GM21381 (cell line): ENCODE measurements around the gene MYOF.

Source experiments
- ATAC-seq: cut with Tn5 transposase; IDR thresholded peaks from one replicate; pipeline ENCODE4 v1.9.1; 2021; ENCODE audit warnings: mild to moderate bottlenecking, moderate library complexity; ENCODE audit not compliant: unreplicated experiment

Gene MYOF

DNA sequence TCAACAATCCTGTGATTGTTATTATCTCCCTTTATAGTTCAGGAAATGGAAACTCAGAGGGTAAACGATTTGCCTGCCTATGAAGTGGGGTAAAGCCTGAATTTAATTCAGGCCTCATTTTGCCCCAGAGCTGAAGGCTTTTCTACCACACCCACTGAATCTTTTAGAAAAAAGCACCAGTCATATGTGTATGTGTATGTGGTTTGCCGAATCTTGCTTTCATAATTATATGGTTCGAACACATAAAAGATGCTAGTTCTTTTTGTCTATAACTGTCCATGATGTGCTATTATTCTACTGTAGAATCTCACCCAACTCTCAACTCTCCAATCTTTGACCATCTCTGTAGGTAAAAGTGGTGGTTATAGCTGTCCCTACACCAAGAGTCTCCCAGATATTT is 83.6 kb downstream of the MYOF start:
- ATAC-seq = no peak

DNA sequence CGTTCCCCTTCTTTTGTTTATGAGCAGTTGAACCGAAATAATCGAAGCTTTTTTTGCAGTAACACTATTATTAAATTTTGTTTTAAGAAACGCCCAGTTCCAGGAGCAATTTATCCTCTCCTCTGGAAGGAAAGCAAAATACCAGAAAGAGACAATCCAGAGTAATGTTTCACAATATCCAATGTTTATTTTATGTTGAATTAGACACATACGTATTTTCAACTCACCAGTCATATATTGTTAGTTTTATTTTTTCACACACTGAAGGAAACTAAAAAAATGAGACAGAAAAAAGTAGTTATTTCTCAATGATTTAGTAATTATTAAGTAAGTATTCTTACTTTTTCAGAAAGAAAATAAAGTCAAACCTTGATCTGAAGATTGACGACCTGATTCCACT is 85.1 kb downstream of the MYOF start:
- ATAC-seq = no peak

DNA sequence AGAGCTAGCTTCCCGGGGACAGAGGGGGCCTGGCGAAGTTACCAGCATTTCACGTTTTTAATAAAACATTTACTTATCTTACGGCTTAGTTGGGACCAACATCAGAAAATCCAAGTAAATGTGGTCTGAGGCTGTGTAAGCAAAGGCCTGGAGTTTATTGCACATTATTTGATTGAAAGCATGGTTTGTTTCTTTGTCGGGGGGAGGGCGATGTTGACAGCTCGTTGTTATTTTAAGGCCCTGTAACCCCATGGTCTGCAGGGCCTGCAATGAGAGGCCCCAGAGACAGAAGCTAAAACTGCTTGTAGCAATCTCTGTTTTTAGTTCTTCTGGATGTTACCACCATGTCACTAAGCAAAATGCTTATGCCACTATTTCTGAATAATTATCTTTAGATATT is 88.9 kb downstream of the MYOF start:
- no peak for ATAC-seq

DNA sequence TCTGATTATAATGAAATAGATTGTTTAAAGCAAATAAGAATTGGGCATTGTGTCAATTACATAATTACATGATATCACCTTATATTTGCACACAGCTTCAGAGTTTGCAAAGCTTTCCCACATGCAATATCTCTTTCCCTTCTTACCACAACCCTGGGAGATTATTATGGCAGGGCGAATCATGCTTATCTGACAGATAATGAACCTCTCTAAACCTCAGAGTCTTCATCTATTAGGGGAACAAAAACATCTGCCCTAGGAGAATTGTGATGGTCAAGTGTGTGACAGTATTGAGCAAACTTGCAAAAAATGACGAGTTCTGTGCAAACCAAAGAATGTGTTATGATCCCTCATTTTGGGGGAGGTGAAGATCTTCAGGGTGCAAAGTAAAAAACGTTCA is 90.0 kb downstream of the MYOF start:
- ATAC-seq = no peak

DNA sequence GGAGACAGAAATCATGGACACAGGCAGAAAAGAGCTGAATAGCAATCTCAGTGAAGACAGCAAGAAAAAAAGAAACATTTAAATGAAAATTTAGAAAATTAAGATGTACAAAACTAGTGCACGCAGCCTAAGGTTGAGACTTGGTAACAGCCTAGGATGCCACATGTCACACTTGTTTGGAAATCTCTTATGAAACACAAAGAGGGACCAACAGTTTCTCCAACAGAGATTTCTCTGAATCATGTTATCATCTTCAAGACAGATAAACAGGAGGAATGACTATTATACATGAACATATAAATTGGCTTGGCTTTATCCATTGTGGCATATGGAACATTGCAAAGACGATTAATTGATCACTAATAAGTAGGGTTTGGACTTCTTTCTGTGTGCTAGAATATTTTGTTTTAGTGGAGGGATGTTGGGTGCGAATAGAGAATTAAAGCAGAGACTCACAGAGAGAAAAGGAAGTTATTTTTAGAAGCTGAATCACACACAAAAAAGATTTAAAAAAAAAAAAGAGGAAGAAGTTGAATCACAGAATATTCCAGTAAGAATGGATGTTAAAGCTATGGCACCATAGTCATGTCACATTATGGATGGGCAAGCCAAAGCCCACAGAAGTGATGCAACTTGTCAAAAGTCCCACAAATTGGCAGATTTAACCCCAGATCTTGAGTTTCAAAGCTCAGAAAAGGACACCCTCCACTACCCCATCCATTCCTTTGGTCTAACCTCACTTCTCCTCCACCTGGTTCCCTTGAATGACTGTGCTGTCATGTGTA is 91.6 kb downstream of the MYOF start:
- no peak for ATAC-seq

DNA sequence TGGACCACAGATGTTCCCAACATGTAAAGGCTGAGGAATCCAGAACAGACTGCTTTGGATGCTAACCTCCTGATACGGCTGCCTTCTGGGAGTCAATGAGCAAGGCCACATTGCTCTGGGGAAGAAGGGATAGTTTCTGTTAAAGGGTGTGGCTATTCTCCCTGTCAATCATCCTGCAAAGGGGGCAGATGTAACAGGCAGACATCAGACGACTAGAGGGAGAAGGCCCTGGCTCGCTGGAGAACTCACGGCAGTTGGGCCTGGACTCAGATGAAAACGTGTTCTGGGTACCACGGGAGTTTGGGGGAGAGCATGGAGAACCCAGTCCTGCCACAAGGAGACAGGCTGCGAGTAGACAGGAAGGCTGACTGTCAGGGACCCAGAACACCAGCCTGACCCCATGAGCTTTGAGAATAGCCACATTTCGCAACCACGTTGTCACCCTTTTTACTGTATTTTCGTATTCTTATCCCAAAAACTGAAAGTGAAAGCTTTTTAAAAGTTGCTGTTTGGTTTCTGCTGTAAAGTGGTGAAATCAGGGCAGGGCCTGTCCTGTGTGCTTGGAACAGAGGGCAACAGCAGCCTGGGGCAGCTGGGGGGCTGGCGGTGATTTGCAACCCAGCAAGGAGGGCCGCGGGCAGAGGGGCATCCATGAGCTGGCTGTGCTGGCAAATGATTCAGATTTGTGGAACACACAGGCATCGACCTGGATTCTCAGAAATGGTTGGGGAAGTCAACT is 95.3 kb downstream of the MYOF start:
- no peak for ATAC-seq

DNA sequence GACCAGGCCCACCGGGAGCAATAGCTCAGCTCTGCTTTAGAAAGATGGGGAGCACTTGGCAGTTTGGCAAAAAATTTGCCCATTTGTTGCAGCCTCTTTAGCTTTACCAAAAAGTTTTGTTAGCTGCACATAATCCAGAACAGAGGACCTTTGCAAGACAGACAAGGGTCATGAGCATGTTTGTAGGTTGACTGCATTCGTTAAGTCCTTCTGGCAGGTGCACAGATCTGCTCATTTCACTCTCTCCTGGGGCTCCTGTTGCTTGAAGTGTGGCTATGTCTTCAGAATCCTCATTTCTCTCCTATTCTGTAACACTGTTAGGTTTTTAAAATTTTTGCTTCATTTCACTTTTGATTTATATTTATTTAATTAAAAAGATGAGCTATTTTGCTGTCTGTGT is 96.8 kb downstream of the MYOF start:
- ATAC-seq = no peak

DNA sequence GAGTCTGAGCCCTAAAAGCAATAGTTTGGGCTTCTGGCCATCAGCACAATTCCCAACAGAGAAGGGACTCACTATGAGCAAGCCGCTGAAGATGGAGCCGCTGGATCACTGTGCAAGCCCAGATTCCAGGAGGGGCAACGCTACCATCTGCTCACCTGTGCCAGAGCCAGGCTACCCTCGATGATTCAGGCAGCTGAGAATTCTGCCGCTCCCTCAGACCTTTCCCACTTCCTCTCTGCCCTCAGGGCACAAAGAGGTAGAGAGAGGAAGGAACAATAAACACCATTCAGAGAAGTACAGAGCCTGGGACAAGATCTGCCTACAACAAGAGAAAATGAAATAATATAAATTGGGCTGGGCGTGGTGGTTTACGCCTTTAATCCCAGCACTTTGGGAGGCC is 98.1 kb downstream of the MYOF start:
- no peak for ATAC-seq

DNA sequence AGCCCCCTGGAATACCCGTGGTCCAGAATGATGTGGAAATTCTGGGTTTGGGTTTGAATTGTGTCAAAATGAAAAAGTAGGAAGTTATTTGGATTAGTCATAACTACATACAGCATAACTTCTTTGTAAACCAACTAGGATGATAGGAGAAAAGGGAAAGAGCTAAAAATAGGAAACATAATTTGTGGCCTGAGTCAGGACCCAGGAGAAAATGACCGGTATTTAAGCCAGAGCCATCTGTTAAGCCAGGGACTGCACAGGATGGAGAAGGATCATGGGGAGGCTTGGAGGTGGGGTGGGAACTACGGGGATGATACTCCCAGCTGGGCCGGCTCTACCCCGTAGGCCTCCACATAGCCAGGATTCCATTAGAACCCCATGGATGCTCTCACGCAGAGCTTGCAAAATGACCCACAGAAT is 98.6 kb downstream of the MYOF start:
- ATAC-seq = no peak

DNA sequence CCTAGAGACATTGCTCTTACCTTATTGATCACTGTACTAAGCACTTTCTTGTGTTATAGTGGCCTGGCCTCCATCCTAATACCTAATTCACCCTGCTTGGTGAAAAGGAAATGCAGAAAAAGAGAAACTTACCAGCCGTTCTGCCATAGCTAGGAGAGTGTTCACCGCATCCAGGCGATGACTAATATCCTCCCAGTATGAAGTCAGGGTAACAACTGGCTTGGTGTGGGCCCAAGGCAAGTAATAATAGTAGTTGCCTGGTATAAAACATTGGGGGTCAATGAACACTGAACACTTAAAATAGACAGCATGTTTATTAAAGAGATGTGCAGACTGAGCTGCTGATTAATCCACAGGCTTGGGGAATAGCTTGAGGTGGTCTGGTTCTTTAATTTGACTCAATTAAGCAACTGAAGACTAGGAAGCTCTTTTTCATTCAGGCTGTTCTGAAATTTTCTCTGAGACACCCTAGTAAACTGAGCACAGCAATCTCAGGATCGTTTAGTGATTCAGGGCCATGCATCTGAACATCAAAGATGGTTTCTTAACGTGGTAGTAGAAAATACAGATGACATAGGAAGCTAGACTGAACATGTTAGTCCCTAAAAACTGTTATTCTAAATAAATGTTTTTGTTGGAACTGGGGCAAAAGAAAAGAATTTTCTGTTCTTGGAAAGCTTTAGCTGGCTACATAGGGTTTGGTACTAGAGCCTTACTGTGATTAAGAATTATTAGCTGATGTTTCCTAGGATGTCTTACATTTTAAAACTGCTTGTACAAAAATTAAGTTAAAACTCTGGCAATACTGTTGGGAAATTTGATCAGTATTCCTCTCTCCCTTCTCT is 102.2 kb downstream of the MYOF start:
- no peak for ATAC-seq

DNA sequence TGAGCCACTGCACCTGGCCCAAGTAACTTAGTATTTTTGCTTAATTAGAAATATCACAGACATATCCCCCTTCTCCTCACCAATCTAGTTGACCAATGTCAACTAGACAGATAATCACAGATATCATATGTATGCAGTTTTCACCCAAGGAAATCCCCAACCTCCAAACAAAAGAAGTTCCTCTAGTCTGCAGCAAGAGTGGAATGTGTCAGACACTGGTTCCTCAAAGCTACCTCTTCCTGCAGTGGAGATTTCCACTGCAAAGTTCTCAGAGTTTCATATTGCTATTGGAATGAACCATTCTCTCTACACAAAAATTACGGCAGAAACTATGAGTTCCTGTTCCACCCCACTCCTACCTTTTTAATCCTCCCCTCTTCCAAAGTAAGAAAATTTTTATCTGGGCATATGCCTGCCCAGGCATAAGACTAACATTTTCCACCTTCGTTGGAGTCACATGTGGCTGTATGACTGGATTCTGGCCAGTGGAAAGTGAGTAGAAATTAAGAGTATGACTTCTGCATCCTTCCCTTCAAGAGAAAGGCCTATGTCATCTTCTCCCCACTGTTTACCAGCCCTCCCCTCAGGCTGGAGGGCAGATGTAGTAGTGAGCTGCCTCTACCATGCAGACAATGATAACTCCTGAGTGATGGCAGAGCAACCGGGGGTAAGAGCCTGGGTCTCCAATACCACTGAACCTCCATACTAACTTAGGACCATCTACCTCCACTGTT is 103.0 kb downstream of the MYOF start:
- ATAC-seq = no peak

DNA sequence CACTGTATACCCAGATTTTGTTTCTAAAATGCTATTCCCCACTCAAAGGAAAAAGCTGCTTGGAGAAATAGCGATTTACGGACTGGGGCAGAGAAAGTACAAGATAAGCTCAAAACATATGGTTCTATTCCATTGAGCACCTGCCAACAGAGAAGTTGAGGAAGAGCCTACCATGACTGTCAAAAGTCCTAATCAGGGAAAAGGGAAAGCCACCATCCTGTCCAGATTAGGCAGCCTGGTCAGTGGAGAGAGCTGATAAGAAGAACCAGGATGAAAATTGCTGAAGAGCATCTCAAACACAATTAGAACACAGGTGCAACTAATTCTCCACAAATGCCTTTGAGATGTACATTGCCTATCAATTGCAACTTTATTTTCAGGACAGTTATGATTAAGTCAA is 104.1 kb downstream of the MYOF start:
- ATAC-seq = no peak

DNA sequence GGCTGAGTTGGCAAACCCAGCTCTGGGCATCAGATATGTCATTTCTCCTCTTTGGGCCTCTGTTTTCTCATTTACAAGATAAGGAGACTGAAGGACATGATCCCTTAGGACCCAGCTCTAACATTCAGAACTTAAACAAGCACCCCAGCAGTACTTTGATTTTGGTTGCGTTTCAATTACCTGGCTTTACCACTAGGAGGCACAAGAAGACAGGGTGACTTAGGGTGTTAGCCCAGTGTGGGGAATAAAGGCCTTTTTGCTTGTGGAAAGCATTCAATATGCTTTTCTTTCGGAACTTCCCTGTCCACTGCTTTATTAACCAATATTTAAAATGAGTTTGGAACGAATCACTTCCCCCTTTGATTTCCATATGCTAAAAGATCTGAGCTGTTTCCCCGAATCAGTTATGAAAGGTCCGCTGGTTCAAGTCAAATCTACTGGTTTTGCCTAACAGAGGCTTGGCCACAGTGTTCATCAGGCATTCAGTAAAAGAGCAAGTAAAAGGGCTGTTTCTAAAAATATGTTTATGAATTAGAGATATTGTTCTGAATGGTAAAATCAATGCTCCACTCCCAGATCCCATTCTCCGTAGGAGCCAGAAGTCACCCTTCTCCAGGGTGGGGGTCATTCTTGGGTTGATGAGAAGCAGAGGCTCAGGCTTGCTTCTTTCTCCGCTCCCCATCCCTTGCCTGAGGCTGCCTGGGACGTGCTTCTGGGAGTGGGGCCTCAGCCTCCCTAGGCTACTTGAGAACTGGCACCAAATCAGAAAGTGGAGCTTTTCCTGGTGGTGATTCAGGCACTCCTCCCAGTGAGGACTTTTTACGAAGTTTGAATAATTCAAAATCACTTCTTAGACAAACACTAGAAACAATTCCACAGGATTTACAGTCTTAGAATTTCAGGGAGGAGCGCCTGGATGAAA is 105.5 kb downstream of the MYOF start:
- peak; percentile 64 for ATAC-seq

DNA sequence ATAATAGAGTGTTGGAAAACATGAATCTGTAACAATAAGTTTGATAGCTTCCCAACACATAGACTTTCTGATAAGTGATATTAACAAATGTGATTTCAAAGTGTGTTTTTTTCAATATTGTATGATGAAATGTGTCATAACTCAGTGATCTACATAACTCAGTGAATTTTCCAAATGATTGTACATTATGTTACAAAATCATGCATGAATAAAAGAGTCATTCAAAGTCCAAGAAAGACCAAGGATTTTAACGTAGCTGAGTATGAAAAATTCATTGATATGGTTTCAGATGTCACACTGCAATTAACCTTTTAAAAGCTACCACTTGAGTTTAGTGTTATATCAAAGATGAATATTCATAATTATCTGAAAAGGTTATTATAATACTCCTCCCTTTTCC is 111.2 kb downstream of the MYOF start:
- no peak for ATAC-seq

DNA sequence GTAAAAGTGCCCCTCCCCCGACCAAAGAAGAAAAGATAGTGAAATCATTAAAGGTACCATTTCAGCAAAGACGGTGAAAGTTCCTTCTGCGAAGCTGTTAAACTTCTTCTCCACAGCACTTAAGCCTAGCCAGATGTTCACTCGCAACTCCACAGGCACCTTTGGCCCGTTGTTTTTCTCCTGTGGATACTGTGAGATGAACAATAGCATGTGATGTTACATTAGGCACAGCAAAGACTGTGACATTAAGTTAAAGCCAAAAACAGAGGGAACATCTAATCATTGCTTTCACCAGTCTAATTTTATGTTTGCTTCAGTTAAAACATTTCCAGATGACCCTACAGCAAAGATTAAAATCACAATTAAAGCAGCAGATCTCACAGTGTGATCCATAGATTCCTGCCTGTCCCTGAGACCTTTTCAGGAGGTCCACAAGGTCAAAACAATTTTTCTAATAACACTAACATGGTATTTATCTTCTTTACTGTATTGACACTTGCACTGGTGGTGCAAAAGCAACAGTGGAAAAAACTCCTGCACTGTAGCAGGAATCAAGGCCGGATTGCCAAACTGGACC is 112.5 kb downstream of the MYOF start:
- no peak for ATAC-seq

DNA sequence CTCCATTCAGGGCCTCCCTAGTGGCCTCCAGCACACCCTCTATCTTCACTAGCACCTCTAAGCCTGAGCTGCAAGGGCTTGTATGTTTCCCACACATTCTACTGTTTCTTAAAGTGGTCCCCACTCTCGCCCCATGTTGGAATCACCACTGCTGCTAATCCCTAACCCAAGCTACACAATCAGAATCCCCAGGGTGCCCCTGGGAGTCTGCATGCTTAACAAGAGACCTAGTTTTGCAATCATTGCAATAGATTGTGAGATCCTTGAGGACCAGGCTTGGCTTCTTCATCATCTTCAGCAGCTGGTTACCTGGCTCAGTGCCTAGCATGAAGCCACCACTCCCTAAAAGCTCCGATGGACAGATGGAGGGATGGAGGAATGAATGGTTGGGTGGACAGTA is 113.9 kb downstream of the MYOF start:
- ATAC-seq = no peak

DNA sequence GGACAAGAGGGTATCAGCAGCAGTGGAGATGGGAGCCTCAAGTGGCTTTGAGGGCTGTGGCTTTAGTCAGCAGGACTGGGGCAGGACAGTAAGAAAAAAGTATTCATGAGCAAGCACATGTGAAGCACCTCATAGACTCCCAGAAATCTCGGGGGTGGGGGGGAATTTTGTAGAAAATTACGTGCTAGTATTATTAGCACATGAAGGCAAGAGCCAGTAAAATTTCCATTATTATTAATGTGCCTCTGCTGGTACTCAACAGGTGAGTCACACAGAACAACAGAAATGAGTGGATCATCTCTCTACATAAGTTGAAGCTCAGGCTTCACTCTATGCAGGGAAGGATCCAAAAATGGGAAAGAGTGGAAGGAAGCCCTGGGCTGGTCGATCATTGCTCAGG is 114.5 kb downstream of the MYOF start:
- no peak for ATAC-seq

DNA sequence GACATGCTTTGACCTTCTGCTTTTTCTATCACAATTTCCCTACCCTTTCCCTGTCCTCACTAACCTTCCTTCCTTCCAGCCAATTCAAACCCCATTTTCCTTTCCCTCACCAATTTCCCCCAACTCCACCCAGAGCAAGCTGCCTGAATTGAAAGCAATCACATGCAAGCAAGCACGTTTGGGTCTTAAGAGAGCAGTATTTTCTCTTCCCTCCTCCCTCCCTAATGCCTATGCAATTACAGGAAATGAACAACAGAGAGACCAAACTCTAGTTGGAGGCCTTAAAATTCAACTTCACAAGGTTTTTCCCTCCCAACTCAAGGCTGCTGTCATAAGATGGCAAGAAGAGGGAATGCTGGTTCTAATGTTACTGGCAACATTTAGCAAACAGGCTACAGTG is 117.2 kb downstream of the MYOF start:
- no peak for ATAC-seq

DNA sequence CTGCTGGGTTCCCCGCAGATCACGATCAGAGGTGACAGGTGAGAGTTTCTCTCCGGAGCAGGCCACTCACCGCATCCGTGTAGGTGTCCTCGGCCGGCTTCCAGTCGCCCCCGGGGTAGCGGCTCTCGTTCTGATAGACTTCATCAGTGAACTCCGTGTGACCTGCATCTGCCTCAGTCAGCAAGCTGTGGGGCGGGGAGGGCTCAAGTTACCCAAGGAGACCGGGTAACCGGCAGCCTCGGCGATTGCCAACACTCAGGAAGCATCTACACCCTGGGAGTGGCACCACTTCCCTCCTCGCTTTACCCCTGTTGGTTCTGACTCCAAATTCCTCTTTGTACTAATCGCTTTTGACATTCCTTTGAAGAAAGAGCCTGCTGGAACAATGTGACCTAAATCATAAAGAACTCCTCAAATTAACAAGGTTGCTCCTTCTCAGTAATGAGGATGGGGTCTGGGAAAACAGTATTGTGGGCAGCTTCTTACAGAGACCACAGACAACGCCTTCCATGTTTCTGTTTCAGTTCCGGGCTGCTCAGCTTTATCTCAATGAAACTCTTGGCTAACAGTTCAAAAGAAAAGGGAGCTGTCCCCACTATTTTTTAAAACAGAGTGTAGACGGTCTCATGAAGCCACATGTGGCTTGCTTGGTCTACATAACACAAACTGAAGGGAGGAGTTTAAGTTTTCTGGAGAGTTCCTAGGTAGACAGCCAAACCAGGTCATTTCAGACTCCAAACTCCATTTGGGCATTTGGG is 118.1 kb downstream of the MYOF start:
- no peak for ATAC-seq
